IMR-90 (cell line): ENCODE measurements around the gene AKAP3.

Experiments
- CEBPB ChIP-seq: IDR thresholded peaks from 2 replicates; pipeline ENCODE4 v1.6.1; 2012; ENCODE audit warnings: low read depth, low read length, improper control_type of control experiment
- CTCF ChIP-seq: conservative IDR thresholded peaks from 2 replicates; pipeline ENCODE4 v1.5.1; 2012; ENCODE audit warnings: mild to moderate bottlenecking, low read depth, low read length, improper control_type of control experiment
- ELK1 ChIP-seq: fragments of 150-350 bp; IDR thresholded peaks from 2 replicates; pipeline ENCODE4 v1.6.1; 2016; ENCODE audit warnings: low read depth, mild to moderate bottlenecking, low read length, moderate library complexity, borderline replicate concordance
- FOS ChIP-seq: fragments of 150-350 bp; IDR thresholded peaks from 2 replicates; pipeline ENCODE4 v1.6.1; 2016; ENCODE audit warnings: low read depth, low read length
- MAZ ChIP-seq: IDR thresholded peaks from 2 replicates; pipeline ENCODE4 v1.6.1; 2012; ENCODE audit warnings: low read depth, mild to moderate bottlenecking, low read length, improper control_type of control experiment, moderate library complexity, borderline replicate concordance
- MXI1 ChIP-seq: IDR thresholded peaks from 2 replicates; pipeline ENCODE4 v1.6.1; 2012; ENCODE audit warnings: low read depth, mild to moderate bottlenecking, low read length, moderate library complexity, borderline replicate concordance
- POLR2A ChIP-seq: IDR thresholded peaks from 2 replicates; pipeline ENCODE4 v1.6.1; 2012; ENCODE audit warnings: mild to moderate bottlenecking, low read depth, low read length
- RAD21 ChIP-seq: IDR thresholded peaks from 2 replicates; pipeline ENCODE4 v1.6.1; 2012; ENCODE audit warnings: low read length, improper control_type of control experiment
- RCOR1 ChIP-seq: IDR thresholded peaks from 2 replicates; pipeline ENCODE4 v1.6.1; 2012; ENCODE audit warnings: mild to moderate bottlenecking, low read length, improper control_type of control experiment; ENCODE audit not compliant: insufficient replicate concordance
- RFX5 ChIP-seq: IDR thresholded peaks from 2 replicates; pipeline ENCODE4 v1.8.0; 2012; ENCODE audit warnings: low read depth, mild to moderate bottlenecking, low read length, moderate library complexity
- SMC3 ChIP-seq: fragments of 150-350 bp; IDR thresholded peaks from 2 replicates; pipeline ENCODE4 v1.6.1; 2016; ENCODE audit warnings: low read depth, mild to moderate bottlenecking, antibody characterized with exemption, low read length, moderate library complexity
- TF ChIP-seq, protein P1 (sequence below): fragments of 150-350 bp; IDR thresholded peaks from 2 replicates; pipeline ENCODE4 v1.6.1; 2017; ENCODE audit warnings: mild to moderate bottlenecking, antibody characterized with exemption, low read length, low read depth

GRCh38 chr12:4653257-4653656 lies 4.4 kb upstream of the AKAP3 start:
- TF ChIP-seq RFX5 (no peak), CTCF (no peak), POLR2A (no peak), RAD21 (no peak), MAZ (no peak), CEBPB (no peak), SMC3 (no peak), MXI1 (no peak), FOS (no peak), RCOR1 (no peak), ELK1 (no peak)
- TF ChIP-seq, protein P1, sequence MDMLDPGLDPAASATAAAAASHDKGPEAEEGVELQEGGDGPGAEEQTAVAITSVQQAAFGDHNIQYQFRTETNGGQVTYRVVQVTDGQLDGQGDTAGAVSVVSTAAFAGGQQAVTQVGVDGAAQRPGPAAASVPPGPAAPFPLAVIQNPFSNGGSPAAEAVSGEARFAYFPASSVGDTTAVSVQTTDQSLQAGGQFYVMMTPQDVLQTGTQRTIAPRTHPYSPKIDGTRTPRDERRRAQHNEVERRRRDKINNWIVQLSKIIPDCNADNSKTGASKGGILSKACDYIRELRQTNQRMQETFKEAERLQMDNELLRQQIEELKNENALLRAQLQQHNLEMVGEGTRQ = no peak
